ENCODE results near the gene NPAS3.
A peak's percentile ranks its signal among the peaks of the same experiment; 100 is the strongest.

NPAS3 gene

DNA sequence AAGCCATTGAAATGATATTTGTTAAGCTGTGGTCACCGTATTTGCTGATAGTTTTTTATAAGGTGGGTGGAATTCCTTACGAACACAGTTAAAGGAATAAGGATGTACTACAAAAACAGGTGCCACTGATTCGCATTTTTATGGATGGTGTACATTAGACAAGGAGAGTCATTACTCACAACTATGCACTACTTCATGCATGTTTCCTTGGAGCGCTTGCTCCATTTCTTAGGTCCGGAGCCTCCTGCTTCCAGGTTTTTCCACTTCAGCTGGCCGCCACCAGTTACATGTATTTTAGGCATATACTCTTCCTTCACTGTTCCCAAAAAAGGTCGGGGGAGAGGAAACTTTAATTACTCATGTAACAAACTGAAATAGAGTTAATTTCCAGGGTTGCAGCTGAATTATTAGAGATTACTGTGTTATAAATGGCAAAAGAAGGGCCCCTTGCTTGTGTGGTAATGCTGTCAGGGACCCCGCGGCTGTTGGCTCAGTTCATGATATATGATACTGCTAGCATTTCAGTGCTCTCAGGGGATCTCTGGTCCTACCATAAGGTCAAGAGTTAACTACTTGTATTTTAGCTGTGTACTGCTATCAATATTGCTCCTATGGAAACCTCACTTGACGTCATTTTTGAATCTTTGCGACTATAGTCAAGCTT is 454.7 kb downstream of the NPAS3 start:
- peak; percentile 81 to 93 for DNase-seq

- peak in 1 of 2 experiments; percentile 93 for DNase-seq
Observed at GRCh38 chr14:33393895-33394368, 455.3 kb downstream of the NPAS3 start.

DNA sequence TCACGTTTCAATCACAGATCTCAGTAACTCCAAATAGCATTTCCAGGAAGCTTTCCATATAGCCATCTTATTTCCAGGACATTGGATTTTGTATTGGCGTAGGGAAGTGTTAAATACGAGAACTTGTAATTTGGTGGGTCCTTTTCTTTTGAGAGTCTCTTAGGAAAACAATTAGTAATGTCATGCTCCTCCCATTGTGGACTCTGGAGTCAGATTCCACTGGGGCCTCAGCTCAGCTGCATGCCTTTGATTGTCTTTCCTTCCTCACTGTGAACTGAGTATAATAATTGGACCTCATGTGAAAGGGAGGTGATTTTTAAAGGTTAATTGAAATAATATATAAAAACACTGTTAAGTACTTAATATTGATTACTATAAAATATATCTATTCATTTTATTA is 462.6 kb downstream of the NPAS3 start:
- no peak for DNase-seq

- no peak for DNase-seq
Observed at GRCh38 chr14:33402604-33403003, 463.9 kb downstream of the NPAS3 start.

DNA sequence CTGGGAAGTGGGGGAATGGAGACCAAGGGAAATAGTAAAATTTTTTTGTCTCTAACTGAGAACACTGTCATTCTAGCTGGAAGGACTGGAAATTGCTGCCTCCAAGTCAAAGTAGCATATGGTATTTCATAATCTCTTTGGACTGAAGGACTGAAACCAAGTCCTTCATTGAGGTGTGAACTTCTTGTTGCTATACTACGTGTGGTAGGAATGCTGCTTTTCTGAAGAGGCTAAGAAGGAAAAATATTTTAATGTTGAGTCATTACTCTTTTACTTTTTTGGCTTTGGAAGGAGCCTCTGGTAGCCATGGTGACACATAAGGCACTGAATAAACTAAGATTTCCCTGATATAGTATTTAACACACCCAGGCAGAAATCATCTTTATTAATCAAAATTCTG is 465.4 kb downstream of the NPAS3 start:
- no peak for DNase-seq

DNA sequence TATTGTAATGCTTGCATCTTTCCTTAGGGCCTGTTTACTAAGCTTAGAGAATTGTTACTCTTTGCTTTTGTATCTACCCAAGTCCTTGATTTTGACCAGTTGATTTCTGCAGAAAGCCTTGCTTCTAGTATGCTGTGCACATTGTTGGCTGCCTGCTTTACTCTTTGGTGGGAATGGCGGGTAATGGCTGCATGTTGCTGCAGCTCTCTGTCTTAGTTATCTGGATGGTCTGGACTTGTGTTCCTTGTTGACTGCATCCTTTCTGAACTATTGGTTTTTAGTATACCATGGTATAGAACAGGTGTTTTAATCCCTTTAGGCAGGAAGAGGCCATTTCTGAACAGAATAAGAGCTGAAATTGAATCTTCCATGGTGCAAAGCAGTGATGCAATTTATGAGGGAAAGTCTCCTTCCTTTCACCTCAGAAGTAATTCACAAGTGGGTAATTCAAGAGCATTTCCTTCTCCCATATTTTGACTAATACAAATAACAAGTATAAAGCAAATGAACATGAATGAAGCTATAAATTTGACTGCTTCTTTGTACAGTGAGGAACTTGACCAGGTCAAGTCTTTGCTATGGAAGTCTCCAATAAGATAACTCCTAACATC is 466.4 kb downstream of the NPAS3 start:
- no peak for DNase-seq

- DNase-seq: no peak
Observed at GRCh38 chr14:33406766-33407165, 468.1 kb downstream of the NPAS3 start.

GRCh38 chr14:33408291-33408690 is 469.6 kb downstream of the NPAS3 start:
- DNase-seq: no peak

DNA sequence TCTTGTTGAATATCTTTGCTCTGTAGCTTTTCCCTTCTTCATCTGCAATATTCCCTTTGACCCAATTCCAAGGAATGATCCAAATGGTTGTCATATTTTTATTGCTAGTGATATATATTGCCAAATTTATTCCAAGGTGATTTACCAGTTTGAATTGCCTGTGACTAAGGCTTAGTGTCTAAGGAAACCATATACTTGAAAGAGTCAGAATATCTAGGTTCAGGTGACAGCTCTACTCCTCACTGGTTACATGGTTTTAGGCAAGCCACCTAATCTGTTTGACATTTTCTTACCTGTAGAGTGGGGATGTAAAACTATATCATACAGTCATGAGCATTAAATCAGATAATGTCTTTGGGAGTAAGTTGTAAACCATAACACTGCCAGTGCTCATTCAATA is 473.8 kb downstream of the NPAS3 start:
- DNase-seq: no peak

DNA sequence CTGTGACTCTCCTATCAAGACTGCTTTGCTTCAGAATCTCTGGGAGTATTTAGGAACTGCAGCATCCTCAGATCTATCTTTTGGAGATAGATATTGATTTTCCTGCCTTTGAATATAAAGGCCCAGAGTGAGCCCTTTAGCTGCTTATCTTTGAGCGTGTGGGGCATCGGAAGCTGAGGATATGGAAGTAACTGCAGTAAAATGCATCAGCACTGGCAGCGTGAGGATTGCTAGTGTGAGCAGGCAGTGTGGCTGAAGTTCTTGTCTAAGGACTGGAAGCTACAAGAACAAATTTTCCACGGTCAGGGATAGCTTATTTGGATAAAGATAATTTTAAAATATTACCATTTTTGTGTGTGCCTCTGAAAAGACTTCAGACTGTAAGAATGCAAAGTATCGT is 474.7 kb downstream of the NPAS3 start:
- no peak for DNase-seq

GRCh38 chr14:33414041-33414440 is 475.4 kb downstream of the NPAS3 start:
- no peak for DNase-seq

- DNase-seq: no peak
Observed at GRCh38 chr14:33420051-33420627, 481.5 kb downstream of the NPAS3 start.

DNA sequence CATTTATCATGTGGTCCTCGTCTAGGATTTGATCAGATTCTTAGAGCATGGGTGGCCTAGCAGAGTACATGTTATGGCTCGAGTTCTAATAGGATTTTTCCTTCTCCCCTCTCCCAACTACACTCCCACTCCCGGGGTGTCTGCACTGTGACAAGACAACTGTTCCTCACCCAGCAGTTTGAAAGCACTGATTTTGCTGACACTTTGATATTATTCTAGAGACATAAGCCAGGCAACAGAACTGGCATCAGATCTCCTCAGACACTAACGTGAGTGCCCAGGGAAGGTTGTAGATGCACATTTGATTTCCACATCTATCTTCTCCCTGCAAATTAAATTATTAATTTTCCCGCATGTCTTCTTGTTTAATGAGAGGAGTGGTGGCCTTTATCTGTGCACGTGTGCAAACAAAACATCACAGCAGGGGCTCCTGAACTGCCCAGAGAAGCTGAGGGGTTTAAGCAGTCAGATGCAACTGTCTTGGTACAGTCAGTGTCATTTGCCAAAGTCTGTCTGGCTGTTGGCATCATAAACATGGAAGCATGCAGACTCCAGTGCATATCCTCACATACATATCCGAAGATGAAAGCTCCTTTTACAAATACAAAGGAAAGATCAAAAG is 491.8 kb downstream of the NPAS3 start:
- no peak for DNase-seq

- DNase-seq: peak; percentile 49 to 68
Observed at GRCh38 chr14:33432407-33433023, 493.8 kb downstream of the NPAS3 start.

DNA sequence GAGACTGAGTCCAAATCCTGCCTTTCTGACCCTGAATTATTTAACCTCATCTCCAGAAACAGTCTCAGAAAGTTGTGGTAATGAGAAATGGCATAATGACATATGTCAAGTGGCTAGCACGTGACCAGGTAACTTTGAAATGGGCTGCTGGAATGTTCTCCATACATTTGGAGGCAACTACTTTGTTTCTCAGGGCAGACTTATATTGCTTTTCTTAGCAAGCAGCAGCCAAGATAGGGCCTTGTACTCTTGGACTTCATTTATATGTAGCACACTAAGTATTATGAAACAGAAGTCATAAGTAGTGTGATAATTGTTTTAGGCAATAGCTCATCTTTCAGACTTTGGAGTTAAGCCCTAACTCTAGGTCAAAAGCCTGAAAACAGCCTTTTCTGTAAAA is 494.7 kb downstream of the NPAS3 start:
- DNase-seq: no peak

DNA sequence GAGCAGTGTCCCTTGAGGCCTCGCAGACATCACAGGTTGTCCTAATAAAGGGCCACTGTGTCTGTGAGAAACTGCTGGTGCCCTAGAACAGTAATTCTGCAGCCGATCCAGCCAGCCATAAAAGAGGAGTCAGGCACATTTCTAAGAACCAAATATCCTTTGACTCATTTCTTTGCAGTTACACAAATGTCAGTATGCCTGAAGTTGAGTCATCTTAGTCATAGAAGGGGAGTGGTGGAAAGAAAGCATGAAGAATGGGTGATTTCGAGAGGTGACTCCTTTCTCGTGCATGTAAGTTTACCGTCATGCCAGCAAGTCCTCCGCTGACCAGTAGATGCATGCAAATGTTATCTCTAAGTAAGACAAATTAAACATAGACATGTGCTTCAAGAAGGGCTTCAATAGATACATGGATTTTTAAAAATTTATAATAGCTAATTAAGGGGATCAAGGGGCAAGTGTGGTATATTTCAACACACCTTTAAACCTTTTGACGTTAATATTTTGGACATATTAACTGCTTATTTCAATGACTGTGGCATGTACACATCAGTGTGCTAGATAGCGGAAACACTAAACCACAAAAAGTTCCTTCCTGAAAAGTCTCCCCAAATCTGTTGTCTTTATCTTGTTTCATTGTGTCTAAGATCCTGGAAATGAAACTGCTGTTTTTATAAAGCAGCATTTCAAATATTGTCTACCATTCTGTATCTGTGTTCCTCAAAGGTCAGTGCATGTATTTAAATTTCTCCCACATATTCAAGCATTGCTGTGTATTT is 497.4 kb downstream of the NPAS3 start:
- no peak for DNase-seq

DNA sequence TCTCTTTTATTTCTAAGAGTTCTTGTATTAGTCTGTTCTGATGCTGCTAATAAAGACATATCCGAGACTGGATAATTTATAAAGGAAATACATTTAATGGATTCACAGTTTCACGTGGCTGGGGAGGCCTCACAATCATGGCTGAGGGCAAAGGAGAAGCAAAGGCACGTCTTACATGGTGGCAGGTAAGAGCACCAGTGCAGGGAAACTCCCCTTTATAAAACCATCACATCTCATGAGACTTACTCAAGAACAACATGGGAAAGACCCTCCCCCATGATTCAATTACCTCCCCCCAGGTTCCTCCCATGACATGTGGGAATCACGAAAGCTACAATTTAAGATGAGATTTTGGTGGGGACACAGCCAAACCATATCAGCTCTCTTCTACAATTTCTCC is 503.0 kb downstream of the NPAS3 start:
- DNase-seq: no peak

DNA sequence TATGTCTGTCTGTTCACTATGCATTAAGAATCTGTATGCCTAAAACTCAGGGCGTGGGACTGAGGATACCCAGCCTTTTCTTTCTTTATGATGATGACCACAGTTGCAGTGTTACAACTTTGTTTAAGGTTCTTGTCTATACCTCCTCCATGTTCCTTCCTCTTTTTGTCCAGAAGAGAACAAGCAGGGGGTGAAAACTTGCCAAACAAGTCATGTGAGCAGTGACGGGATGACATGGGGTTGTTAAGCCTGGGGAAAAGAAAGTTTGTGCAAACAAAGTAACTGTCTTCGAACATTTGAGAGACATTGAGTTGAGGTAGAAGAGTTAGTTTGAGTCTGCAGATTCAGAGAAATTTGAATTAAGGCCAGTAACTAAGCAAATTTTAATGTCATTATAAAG is 505.5 kb downstream of the NPAS3 start:
- DNase-seq: no peak

DNA sequence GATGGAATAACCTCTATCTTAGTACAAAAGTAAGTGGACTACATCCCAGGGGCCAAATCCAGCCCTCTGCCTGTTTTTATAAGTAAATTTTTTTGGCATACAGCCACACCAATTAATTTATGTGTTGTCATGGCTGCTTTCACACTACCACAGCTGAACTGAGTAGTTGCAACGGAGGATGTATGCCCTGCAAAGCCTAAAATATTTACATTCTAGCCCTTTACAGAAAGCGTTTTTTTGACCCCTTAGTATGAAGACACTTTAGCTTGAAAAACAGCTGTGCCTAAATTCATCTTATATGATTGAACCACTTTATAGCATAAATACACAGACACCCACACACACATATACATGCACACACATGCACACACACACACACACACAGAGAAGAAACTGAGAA is 510.6 kb downstream of the NPAS3 start:
- no peak for DNase-seq

DNA sequence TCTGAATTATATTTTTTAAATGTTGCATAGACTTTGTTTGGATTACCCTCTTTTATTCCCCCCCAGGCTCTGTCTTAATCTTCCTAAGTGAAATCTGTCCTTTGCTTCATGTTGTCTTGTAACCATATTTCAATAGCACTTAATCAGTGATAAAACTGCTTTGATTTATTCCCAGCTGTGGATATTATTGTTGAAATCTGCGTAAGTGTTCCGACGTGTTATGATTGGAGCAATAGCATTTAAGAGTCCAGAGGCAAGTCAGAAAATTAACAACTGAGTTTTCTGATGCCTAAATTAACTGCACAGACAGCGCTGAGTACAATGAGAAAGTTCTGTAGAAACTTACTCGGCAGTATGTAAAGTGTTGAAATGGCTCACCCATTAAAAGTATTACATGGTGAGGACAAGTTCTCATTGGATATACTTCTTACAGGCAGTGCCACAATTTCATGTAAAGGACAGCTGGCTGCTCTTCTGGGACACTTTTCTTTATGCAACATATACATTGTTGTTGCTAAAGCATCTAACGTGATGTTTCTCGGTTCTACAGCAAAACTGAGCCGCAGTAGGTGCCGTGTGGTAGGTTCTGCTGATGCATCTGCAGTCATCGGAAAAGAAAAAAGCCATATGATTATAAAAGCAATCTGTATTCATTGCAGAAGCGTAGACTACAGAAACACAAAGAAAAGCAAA is 511.2 kb downstream of the NPAS3 start:
- no peak for DNase-seq

- DNase-seq: no peak
Observed at GRCh38 chr14:33450416-33450815, 511.7 kb downstream of the NPAS3 start.

DNA sequence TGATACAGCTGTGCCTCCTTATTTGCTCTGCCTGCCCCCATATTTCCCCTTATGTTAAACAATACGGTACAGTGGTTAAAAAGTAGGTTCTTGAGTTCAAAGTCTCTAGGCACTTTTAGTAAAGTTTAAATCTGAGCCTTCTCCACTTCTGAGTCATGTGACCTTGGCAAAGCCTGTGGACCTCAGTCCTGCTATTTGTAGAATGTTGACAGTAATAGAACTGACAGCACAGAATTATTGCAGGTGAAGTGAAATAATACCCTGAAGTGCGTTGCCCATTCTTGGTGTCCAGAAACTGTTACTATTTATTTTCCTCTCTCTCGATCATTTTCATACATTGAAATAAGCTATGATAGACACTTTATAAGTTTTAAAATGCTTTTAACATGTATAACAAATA is 512.5 kb downstream of the NPAS3 start:
- DNase-seq: peak in 1 of 2 experiments; percentile 1
